Endodermal cell (in vitro differentiated cells): ENCODE data around the gene BMI1. TPM values are rescaled to one million over a fixed set of nuclear protein-coding genes. Genes with fewer than 3 reads are reported as not detected.

ENCODE experiments used
- DNase-seq: peaks from one replicate; pipeline ENCODE4 v3.0.0-alpha.2; 2017
- H3K27ac ChIP-seq: 2 replicates; pipeline ENCODE4 v1.5.1; 2013; ENCODE audit warnings: mild to moderate bottlenecking, low read depth, low read length, moderate library complexity
- H3K27me3 ChIP-seq: 2 replicates; pipeline ENCODE4 v1.6.1; 2013; ENCODE audit warnings: mild to moderate bottlenecking, low read length, moderate library complexity; ENCODE audit not compliant: insufficient read depth, control insufficient read depth, poor library complexity, severe bottlenecking
- H3K36me3 ChIP-seq: 2 replicates; pipeline ENCODE4 v1.7.0; 2013; ENCODE audit warnings: mild to moderate bottlenecking, low read length, moderate library complexity; ENCODE audit not compliant: control insufficient read depth, insufficient read depth
- H3K4me1 ChIP-seq: one replicate; pipeline ENCODE4 v1.7.0; 2013; ENCODE audit warnings: low read length; ENCODE audit not compliant: control insufficient read depth, insufficient read depth
- H3K4me3 ChIP-seq: 2 replicates; pipeline ENCODE4 v1.5.1; 2013; ENCODE audit warnings: mild to moderate bottlenecking, low read length, moderate library complexity
- H3K9ac ChIP-seq: 2 replicates; pipeline ENCODE4 v1.6.1; 2013; ENCODE audit warnings: mild to moderate bottlenecking, low read length, moderate library complexity; ENCODE audit not compliant: poor library complexity, severe bottlenecking; ENCODE audit errors: extremely low read depth
- H3K9me3 ChIP-seq: 2 replicates; pipeline ENCODE4 v1.6.1; 2013; ENCODE audit warnings: mild to moderate bottlenecking, low read length, moderate library complexity; ENCODE audit not compliant: control insufficient read depth
- H3K27ac Mint-ChIP-seq: 2 replicates; pipeline ENCODE4 v1.8.0; 2020; ENCODE audit warnings: mixed read lengths
- H3K27me3 Mint-ChIP-seq: 2 replicates; pipeline ENCODE4 v1.8.0; 2021; ENCODE audit warnings: mild to moderate bottlenecking, mixed read lengths; ENCODE audit not compliant: insufficient read depth
- H3K36me3 Mint-ChIP-seq: 2 replicates; pipeline ENCODE4 v1.8.0; 2020; ENCODE audit warnings: low read depth, mixed read lengths
- H3K4me1 Mint-ChIP-seq: 2 replicates; pipeline ENCODE4 v1.8.0; 2020; ENCODE audit warnings: mixed read lengths
- H3K4me3 Mint-ChIP-seq: 2 replicates; pipeline ENCODE4 v1.8.0; 2020; ENCODE audit warnings: mild to moderate bottlenecking, moderate library complexity, mixed read lengths
- H3K9me3 Mint-ChIP-seq: 2 replicates; pipeline ENCODE4 v1.8.0; 2020; ENCODE audit warnings: mild to moderate bottlenecking, mixed read lengths
- WGBS, 2 experiments: methylation state at CpG; one replicate each; pipeline versions ENCODE4 v1.1.5 to v1.1.7; 2013; ENCODE audit warnings: missing lambda C conversion rate in 2 of 2, mixed read lengths in 1 of 2; ENCODE audit not compliant: insufficient coverage in 1 of 2, insufficient read length in 1 of 2; 5-methylcytosine and 5-hydroxymethylcytosine counted together
- total RNA-seq, 2 donors: library from RNA; stranded (reverse); fragmentation: NEBNext Ultra II Directional in 1 of 2; extraction: Animal tissue kit (Norgen Biotek cat#: 25700) in 1 of 2; gene quantifications; 2 replicates in 1 of 2; 3 replicates in 1 of 2; pipeline ENCODE4 v1.2.1, GENCODE V29; 2021
- TF ChIP-seq, protein P1 (sequence below): fragments of 200-600 bp; sonication (generic); conservative IDR thresholded peaks from 2 replicates; pipeline ENCODE4 v1.5.0; 2021; ENCODE audit warnings: antibody characterized with exemption, mild to moderate bottlenecking

BMI1 gene
- total RNA-seq, 2 donors from 2014 or later: 12.2 to 15.5 TPM

GRCh38 chr10:22374489-22375126, 53.7 kb downstream of the BMI1 start:
- H3K27me3 ChIP-seq: no peaks in the 10 kb centered on the region
- H3K27ac Mint-ChIP-seq: no peak overlapping the region
- no peaks in the 10 kb centered on the region for H3K36me3 Mint-ChIP-seq
- no peaks in the 10 kb centered on the region for H3K36me3 ChIP-seq
- no peaks in the 10 kb centered on the region for H3K4me1 ChIP-seq
- H3K9me3 ChIP-seq: no peaks in the 10 kb centered on the region
- no peak for DNase-seq
- no peak overlapping the region for H3K4me3 ChIP-seq
- WGBS, 2 experiments: 96% methylated on average over 3 of the region's 3 CpGs; no CpG with 5 or more reads in 1 of the 2 experiments
- no peaks in the 10 kb centered on the region for H3K4me1 Mint-ChIP-seq
- H3K9ac ChIP-seq: no peak overlapping the region
- H3K27ac ChIP-seq: no peak overlapping the region
- H3K27me3 Mint-ChIP-seq: no peaks in the 10 kb centered on the region
- no peak overlapping the region for H3K4me3 Mint-ChIP-seq
- TF ChIP-seq, protein P1, sequence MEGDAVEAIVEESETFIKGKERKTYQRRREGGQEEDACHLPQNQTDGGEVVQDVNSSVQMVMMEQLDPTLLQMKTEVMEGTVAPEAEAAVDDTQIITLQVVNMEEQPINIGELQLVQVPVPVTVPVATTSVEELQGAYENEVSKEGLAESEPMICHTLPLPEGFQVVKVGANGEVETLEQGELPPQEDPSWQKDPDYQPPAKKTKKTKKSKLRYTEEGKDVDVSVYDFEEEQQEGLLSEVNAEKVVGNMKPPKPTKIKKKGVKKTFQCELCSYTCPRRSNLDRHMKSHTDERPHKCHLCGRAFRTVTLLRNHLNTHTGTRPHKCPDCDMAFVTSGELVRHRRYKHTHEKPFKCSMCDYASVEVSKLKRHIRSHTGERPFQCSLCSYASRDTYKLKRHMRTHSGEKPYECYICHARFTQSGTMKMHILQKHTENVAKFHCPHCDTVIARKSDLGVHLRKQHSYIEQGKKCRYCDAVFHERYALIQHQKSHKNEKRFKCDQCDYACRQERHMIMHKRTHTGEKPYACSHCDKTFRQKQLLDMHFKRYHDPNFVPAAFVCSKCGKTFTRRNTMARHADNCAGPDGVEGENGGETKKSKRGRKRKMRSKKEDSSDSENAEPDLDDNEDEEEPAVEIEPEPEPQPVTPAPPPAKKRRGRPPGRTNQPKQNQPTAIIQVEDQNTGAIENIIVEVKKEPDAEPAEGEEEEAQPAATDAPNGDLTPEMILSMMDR: no peak
- no peaks in the 10 kb centered on the region for H3K9me3 Mint-ChIP-seq

DNA sequence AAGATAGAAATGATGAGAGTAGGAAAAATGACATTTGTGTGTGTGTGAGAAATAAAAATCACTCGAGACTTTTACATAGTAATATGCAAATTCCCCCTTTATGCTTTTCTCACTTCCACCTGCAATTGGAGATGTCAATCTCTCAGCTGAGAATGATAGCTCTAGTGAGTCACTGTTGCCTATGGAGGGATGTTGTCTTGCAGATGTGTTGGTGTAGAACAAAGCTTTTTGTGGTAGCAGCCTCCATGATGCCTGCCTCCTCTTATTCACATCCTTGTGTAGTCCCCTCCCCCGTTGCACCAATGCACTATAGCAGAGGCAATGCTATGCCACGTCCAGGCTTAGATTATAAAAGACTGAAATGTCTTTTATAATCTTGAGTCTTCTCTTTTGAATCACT, 58.2 kb downstream of the BMI1 start:
- Mint-ChIP-seq H3K4me1 (no peaks in the 10 kb centered on the region), H3K27ac (no peak overlapping the region), H3K9me3 (no peaks in the 10 kb centered on the region), H3K27me3 (no peaks in the 10 kb centered on the region), H3K4me3 (no peak overlapping the region), H3K36me3 (no peaks in the 10 kb centered on the region)
- TF ChIP-seq, protein P1: no peak
- no peaks in the 10 kb centered on the region for H3K4me1 ChIP-seq
- H3K27me3 ChIP-seq: no peaks in the 10 kb centered on the region
- H3K36me3 ChIP-seq: no peaks in the 10 kb centered on the region
- WGBS, 2 experiments: 70 to 76% methylated on average over 2 to 3 of the region's 3 CpGs
- H3K27ac ChIP-seq: no peak overlapping the region
- no peak overlapping the region for H3K9ac ChIP-seq
- no peaks in the 10 kb centered on the region for H3K9me3 ChIP-seq
- DNase-seq: no peak
- H3K4me3 ChIP-seq: no peak overlapping the region

Other genes starting within 250 kb of the BMI1 start
- gene EBLN1, start 103.1 kb upstream of the BMI1 start, total RNA-seq: not detected
- 10 to 100 TPM; 10.4 to 14.9 TPM for gene COMMD3, start 4.7 kb upstream of the BMI1 start, total RNA-seq
- 1 to 10 TPM; 1.1 to 2.1 TPM for gene SPAG6, start 24.4 kb downstream of the BMI1 start, total RNA-seq